ENCODE measurements around the gene KRT14. TPM values are rescaled to one million over a fixed set of nuclear protein-coding genes. Genes with fewer than 3 reads are reported as not detected.

KRT14 gene
- total and polyA plus RNA-seq, 2 donors from 2014 or later: not detected

DNA sequence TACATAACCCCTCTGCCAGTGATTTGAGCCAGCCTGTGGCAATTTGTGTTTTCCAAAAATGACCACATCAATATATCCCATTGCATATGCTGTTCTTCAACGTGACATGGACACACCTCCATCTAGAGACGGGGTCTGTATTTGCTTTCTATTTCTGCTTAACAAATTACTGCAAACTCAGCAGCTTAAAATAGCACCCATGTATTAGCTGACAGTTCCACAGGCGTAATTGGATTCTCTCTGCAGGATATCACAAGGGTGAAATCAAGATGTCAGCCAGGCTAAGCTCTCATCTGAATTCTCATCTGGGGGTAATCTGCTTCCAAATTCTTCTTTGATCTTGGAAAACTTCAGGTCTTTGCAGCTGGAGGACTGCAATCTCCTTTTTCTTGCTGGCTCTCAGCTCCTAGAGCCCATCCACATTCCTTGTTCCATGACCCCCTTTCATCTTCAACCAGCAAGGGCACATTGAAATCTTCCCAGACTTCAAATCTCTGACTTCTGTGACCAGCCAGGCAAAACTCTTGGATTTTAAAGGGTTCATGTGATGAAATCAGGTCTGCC, 23.0 kb downstream of the KRT14 start:
- Histone ChIP-seq H3K9ac (ENCODE audit: low read length in 3 of 3) (no peak overlapping the region), H3K27me3 (ENCODE audit: control insufficient read depth, insufficient read depth, low read length) (no peaks in the 10 kb centered on the region), H3K4me3 (ENCODE audit: low read length in 3 of 3) (no peak overlapping the region), H3K27ac (ENCODE audit: low read depth in 2 of 2, low read length in 2 of 2) (no peak overlapping the region), H3K36me3 (ENCODE audit: control insufficient read depth in 2 of 3, insufficient read depth in 3 of 3, low read length in 3 of 3) (no peaks in the 10 kb centered on the region), H3K9me3 (ENCODE audit: control insufficient read depth in 2 of 3, insufficient read depth in 1 of 3, low read length in 3 of 3) (no peaks in the 10 kb centered on the region), H3K4me1 (ENCODE audit: control insufficient read depth in 2 of 3, insufficient read depth in 2 of 3, low read depth in 1 of 3, low read length in 3 of 3) (no peaks in the 10 kb centered on the region)
- TF ChIP-seq, protein P1, sequence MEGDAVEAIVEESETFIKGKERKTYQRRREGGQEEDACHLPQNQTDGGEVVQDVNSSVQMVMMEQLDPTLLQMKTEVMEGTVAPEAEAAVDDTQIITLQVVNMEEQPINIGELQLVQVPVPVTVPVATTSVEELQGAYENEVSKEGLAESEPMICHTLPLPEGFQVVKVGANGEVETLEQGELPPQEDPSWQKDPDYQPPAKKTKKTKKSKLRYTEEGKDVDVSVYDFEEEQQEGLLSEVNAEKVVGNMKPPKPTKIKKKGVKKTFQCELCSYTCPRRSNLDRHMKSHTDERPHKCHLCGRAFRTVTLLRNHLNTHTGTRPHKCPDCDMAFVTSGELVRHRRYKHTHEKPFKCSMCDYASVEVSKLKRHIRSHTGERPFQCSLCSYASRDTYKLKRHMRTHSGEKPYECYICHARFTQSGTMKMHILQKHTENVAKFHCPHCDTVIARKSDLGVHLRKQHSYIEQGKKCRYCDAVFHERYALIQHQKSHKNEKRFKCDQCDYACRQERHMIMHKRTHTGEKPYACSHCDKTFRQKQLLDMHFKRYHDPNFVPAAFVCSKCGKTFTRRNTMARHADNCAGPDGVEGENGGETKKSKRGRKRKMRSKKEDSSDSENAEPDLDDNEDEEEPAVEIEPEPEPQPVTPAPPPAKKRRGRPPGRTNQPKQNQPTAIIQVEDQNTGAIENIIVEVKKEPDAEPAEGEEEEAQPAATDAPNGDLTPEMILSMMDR (IDR thresholded peaks at IDR 0.05; ENCODE audit: borderline replicate concordance, extremely low read depth, insufficient read depth): no peak
- intact Hi-C loops (cut with DNase I): no loop called here
- no peak for FAIRE-seq
- DNase-seq: peak in 1 of 5 donors; percentile 18

DNA sequence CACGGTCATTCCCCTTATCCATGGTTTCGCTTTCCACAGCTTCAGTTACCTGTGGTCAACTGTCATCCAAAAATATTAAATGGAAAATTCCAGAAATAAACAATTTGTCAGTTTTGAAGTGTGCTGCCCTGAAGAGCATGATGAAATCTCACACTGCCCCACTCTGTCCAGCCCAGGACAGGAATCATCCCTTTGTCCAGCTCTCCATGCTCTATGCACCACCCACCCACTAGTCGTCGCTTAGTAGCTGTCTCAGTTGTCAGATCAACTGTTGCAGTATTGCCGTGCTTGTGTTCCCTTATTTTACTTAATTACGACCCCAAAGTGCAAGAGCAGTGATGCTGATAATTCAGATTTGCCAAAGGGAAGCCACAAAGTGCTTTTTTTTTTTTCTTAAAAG, 25.1 kb downstream of the KRT14 start:
- Histone ChIP-seq H3K9ac (ENCODE audit: low read length in 3 of 3) (no peak overlapping the region), H3K27me3 (ENCODE audit: control insufficient read depth, insufficient read depth, low read length) (no peaks in the 10 kb centered on the region), H3K9me3 (ENCODE audit: control insufficient read depth in 2 of 3, insufficient read depth in 1 of 3, low read length in 3 of 3) (no peaks in the 10 kb centered on the region), H3K27ac (ENCODE audit: low read depth in 2 of 2, low read length in 2 of 2) (no peak overlapping the region), H3K36me3 (ENCODE audit: control insufficient read depth in 2 of 3, insufficient read depth in 3 of 3, low read length in 3 of 3) (no peaks in the 10 kb centered on the region), H3K4me3 (ENCODE audit: low read length in 3 of 3) (no peak overlapping the region), H3K4me1 (ENCODE audit: control insufficient read depth in 2 of 3, insufficient read depth in 2 of 3, low read depth in 1 of 3, low read length in 3 of 3) (no peaks in the 10 kb centered on the region)
- intact Hi-C loops (cut with DNase I): no loop called here
- FAIRE-seq (no peak), DNase-seq (no peak)
- TF ChIP-seq, protein P1 (IDR thresholded peaks at IDR 0.05; ENCODE audit: borderline replicate concordance, extremely low read depth, insufficient read depth): no peak

DNA sequence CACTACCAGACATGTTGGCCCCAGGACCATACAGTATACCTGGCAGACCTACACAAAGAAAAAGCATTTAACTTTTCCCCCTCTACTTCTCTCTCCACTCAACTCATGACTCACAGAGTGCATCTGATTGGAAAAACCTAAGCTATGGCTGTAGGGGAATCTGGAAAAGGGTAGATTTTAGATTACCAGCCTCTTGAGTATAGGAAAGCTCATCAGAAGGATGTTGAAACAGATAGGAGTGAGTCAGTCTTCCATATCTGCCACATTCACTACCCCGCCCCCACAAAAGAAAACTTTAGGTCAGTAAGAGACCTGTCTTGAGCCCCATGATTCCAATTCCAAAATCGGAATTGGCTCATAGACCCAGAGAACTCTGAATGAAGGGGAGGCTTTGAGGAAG, 27.1 kb downstream of the KRT14 start:
- Histone ChIP-seq H3K9me3 (ENCODE audit: control insufficient read depth in 2 of 3, insufficient read depth in 1 of 3, low read length in 3 of 3) (no peaks in the 10 kb centered on the region), H3K9ac (ENCODE audit: low read length in 3 of 3) (no peak overlapping the region), H3K27ac (ENCODE audit: low read depth in 2 of 2, low read length in 2 of 2) (no peak overlapping the region), H3K4me1 (ENCODE audit: control insufficient read depth in 2 of 3, insufficient read depth in 2 of 3, low read depth in 1 of 3, low read length in 3 of 3) (no peaks in the 10 kb centered on the region), H3K27me3 (ENCODE audit: control insufficient read depth, insufficient read depth, low read length) (no peaks in the 10 kb centered on the region), H3K4me3 (ENCODE audit: low read length in 3 of 3) (no peak overlapping the region), H3K36me3 (ENCODE audit: control insufficient read depth in 2 of 3, insufficient read depth in 3 of 3, low read length in 3 of 3) (no peaks in the 10 kb centered on the region)
- no peak for FAIRE-seq
- no peak for DNase-seq
- intact Hi-C loops (cut with DNase I): loop anchor here (10.0 kb wide), 1 partner anchor 105 kb away; no protein-coding TSS in a partner anchor
- TF ChIP-seq, protein P1 (IDR thresholded peaks at IDR 0.05; ENCODE audit: borderline replicate concordance, extremely low read depth, insufficient read depth): no peak

DNA sequence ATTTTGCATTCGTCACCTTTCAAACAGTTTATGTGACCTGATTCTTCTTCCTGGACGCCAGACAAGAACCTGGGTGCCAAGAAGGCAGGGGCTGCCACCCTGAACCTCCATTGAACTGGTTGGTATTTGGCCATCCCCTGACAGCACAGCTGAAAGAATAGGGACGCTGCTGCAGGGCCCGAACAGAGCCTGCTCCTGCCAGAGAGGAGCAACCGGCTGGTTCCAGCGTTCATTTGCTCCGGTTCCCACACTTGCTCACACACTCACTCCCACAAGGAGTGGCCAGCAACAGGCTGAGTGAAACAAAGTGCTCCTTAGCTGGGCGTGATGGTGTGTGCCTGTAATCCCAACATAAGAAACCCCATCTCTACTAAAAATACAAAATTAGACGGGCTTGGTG, 29.8 kb downstream of the KRT14 start:
- intact Hi-C loops (cut with DNase I): loop anchor here (10.0 kb wide), 1 partner anchor 108 kb away; no protein-coding TSS in a partner anchor
- TF ChIP-seq, protein P1 (IDR thresholded peaks at IDR 0.05; ENCODE audit: borderline replicate concordance, extremely low read depth, insufficient read depth): no peak
- no peak overlapping the region for H3K4me3 ChIP-seq (ENCODE audit: low read length in 3 of 3)
- no peaks in the 10 kb centered on the region for H3K4me1 ChIP-seq (ENCODE audit: control insufficient read depth in 2 of 3, insufficient read depth in 2 of 3, low read depth in 1 of 3, low read length in 3 of 3)
- no peaks in the 10 kb centered on the region for H3K36me3 ChIP-seq (ENCODE audit: control insufficient read depth in 2 of 3, insufficient read depth in 3 of 3, low read length in 3 of 3)
- no peaks in the 10 kb centered on the region for H3K9me3 ChIP-seq (ENCODE audit: control insufficient read depth in 2 of 3, insufficient read depth in 1 of 3, low read length in 3 of 3)
- H3K27ac ChIP-seq (ENCODE audit: low read depth in 2 of 2, low read length in 2 of 2): no peak overlapping the region
- DNase-seq: no peak
- no peak overlapping the region for H3K9ac ChIP-seq (ENCODE audit: low read length in 3 of 3)
- H3K27me3 ChIP-seq (ENCODE audit: control insufficient read depth, insufficient read depth, low read length): no peaks in the 10 kb centered on the region
- no peak for FAIRE-seq
